Hematopoietic multipotent progenitor cell treated with erythropoietin and hydrocortisone succinate and interleukin-3 and kit ligand, for 15 days (in vitro differentiated cells): Measurements from ENCODE around the gene MED6.

Experiments used
- DNase-seq: peaks from one replicate; pipeline ENCODE4 v3.0.0-alpha.2; 2015; ENCODE audit warnings: low spot score

MED6 gene

GRCh38 chr14:70600382-70601157 is at the start of gene MED6:
Gene MED6 (minus strand): TSS chr14:70600655. CDS start chr14:70600637, 18 bp downstream.
- peak; percentile 80 for DNase-seq

- DNase-seq: no peak
These were observed 49.3 kb upstream of the MED6 start for GRCh38 chr14:70649803-70650202.

- DNase-seq: no peak
These were observed 47.9 kb upstream of the MED6 start for GRCh38 chr14:70648346-70648745.

GRCh38 chr14:70646705-70647104 is 46.2 kb upstream of the MED6 start:
- DNase-seq: no peak

GRCh38 chr14:70645892-70646291 is 45.4 kb upstream of the MED6 start:
- no peak for DNase-seq

- DNase-seq: no peak
These were observed 43.5 kb upstream of the MED6 start for GRCh38 chr14:70643967-70644366.

GRCh38 chr14:70642303-70643235 is 42.1 kb upstream of the MED6 start:
- DNase-seq: no peak

GRCh38 chr14:70641548-70642302 is 41.3 kb upstream of the MED6 start, which contains the start of gene TTC9:
Gene TTC9 (plus strand): TSS chr14:70641916. CDS start chr14:70642130, 214 bp downstream.
- DNase-seq: no peak

- DNase-seq: no peak
These were observed 40.6 kb upstream of the MED6 start for GRCh38 chr14:70640938-70641547.

- DNase-seq: no peak
These were observed 38.0 kb upstream of the MED6 start for GRCh38 chr14:70638416-70638815.

- no peak for DNase-seq
These were observed 35.6 kb upstream of the MED6 start for GRCh38 chr14:70635971-70636595.

- DNase-seq: no peak
These were observed 31.5 kb upstream of the MED6 start for GRCh38 chr14:70631948-70632347.

GRCh38 chr14:70624972-70625371 is 24.5 kb upstream of the MED6 start:
- DNase-seq: no peak

- DNase-seq: no peak
These were observed 21.8 kb upstream of the MED6 start for GRCh38 chr14:70622111-70622712.

- no peak for DNase-seq
These were observed 19.3 kb upstream of the MED6 start for GRCh38 chr14:70619708-70620107.

- DNase-seq: no peak
These were observed 17.9 kb upstream of the MED6 start for GRCh38 chr14:70618314-70618713.

- DNase-seq: no peak
These were observed 16.2 kb upstream of the MED6 start for GRCh38 chr14:70616646-70617045.

- DNase-seq: no peak
These were observed 10.8 kb upstream of the MED6 start for GRCh38 chr14:70611216-70611615.

- DNase-seq: no peak
These were observed 1.8 kb upstream of the MED6 start for GRCh38 chr14:70602254-70602653.

- DNase-seq: no peak
These were observed 707 bp upstream of the MED6 start for GRCh38 chr14:70601162-70601561.

- DNase-seq: no peak
These were observed 1.1 kb downstream of the MED6 start for GRCh38 chr14:70599345-70599744.
